CD14-positive monocyte (primary cell): Measurements from ENCODE around the gene HMG20B. TPM values are rescaled to one million over a fixed set of nuclear protein-coding genes. Genes with fewer than 3 reads are reported as not detected.

Source experiments
- DNase-seq, 3 donors: peaks; one replicate each; pipeline ENCODE4 v3.0.0-alpha.2; 2011 to 2022
- H2AFZ ChIP-seq: 2 replicates; pipeline ENCODE4 v1.6.0; 2012; ENCODE audit warnings: mild to moderate bottlenecking, low read depth, low read length, inconsistent platforms; ENCODE audit not compliant: insufficient read depth, poor library complexity, severe bottlenecking
- H3K27ac ChIP-seq, 2 donors: 1 replicate in 1 of 2; 2 replicates in 1 of 2; pipeline ENCODE4 v1.5.1; 2012 to 2013; ENCODE audit warnings: low read length in 2 of 2, control low read depth in 1 of 2, inconsistent platforms in 1 of 2, low read depth in 1 of 2, mild to moderate bottlenecking in 1 of 2
- H3K27me3 ChIP-seq, 2 donors: one replicate each; pipeline versions ENCODE4 v1.6.0 to v1.6.1; 2011 to 2013; ENCODE audit warnings: low read length in 2 of 2; ENCODE audit not compliant: control insufficient read depth in 2 of 2, insufficient read depth in 2 of 2
- H3K36me3 ChIP-seq, 2 donors: replicated peaks in 1 of 2; 1 replicate in 1 of 2; 2 replicates in 1 of 2; pipeline versions ENCODE4 v1.5.1 to v1.6.1; 2012 to 2013; ENCODE audit warnings: low read length in 2 of 2, control low read depth in 1 of 2, inconsistent platforms in 1 of 2, mild to moderate bottlenecking in 1 of 2; ENCODE audit not compliant: insufficient read depth in 2 of 2, control insufficient read depth in 1 of 2
- H3K4me1 ChIP-seq, 2 donors: 1 replicate in 1 of 2; 2 replicates in 1 of 2; pipeline versions ENCODE4 v1.5.1 to v1.6.1; 2012 to 2013; ENCODE audit warnings: low read length in 2 of 2, control low read depth in 1 of 2, inconsistent platforms in 1 of 2, mild to moderate bottlenecking in 1 of 2, moderate library complexity in 1 of 2; ENCODE audit not compliant: insufficient read depth in 2 of 2, control insufficient read depth in 1 of 2
- H3K4me2 ChIP-seq: replicated peaks from 2 replicates; pipeline ENCODE3; 2012; ENCODE audit warnings: low read length, moderate library complexity, mild to moderate bottlenecking; ENCODE audit not compliant: poor library complexity, severe bottlenecking; ENCODE audit errors: extremely low read depth
- H3K4me3 ChIP-seq, 3 experiments: fragments of 200-600 bp in 1 of 3; sonication (generic) in 1 of 3; replicated peaks in 1 of 3; 1 replicate in 2 of 3; 2 replicates in 1 of 3; pipeline ENCODE4 v1.5.1; 2011 to 2013; ENCODE audit warnings: low read length in 3 of 3, mild to moderate bottlenecking in 3 of 3, control low read depth in 2 of 3, low read depth in 2 of 3, inconsistent platforms in 1 of 3, moderate library complexity in 1 of 3
- H3K79me2 ChIP-seq: 2 replicates; pipeline ENCODE4 v1.6.0; 2012; ENCODE audit warnings: mild to moderate bottlenecking, control low read depth, inconsistent platforms, low read length, moderate library complexity; ENCODE audit not compliant: insufficient read depth
- H3K9ac ChIP-seq: 2 replicates; pipeline ENCODE4 v1.6.0; 2017; ENCODE audit warnings: low read length, mild to moderate bottlenecking; ENCODE audit not compliant: insufficient read depth, poor library complexity, severe bottlenecking
- H3K9me3 ChIP-seq, 2 donors: replicated peaks in 1 of 2; 1 replicate in 1 of 2; 2 replicates in 1 of 2; pipeline versions ENCODE4 v1.5.1 to v1.6.1; 2012 to 2013; ENCODE audit warnings: low read length in 2 of 2, control low read depth in 1 of 2; ENCODE audit not compliant: control insufficient read depth in 1 of 2, insufficient read depth in 1 of 2
- H4K20me1 ChIP-seq: 2 replicates; pipeline ENCODE4 v1.6.0; 2012; ENCODE audit warnings: mild to moderate bottlenecking, low read length, control low read depth, moderate library complexity; ENCODE audit not compliant: insufficient read depth
- H3K27ac Mint-ChIP-seq, 7 donors: one replicate each; pipeline ENCODE4 v1.8.0; 2020; ENCODE audit warnings: mild to moderate bottlenecking in 7 of 7, mixed read lengths in 7 of 7, moderate library complexity in 6 of 7, inconsistent platforms in 2 of 7
- H3K27me3 Mint-ChIP-seq, 3 donors: one replicate each; pipeline ENCODE4 v1.8.0; 2021 to 2022; ENCODE audit warnings: low read depth in 3 of 3, mild to moderate bottlenecking in 3 of 3, mixed read lengths in 3 of 3, moderate library complexity in 3 of 3, inconsistent platforms in 1 of 3
- H3K36me3 Mint-ChIP-seq, 2 donors: one replicate each; pipeline ENCODE4 v1.8.0; 2020; ENCODE audit warnings: mixed read lengths in 2 of 2, inconsistent platforms in 1 of 2, mild to moderate bottlenecking in 1 of 2
- H3K4me1 Mint-ChIP-seq: one replicate; pipeline ENCODE4 v1.8.0; 2020; ENCODE audit warnings: mild to moderate bottlenecking, mixed read lengths
- H3K4me3 Mint-ChIP-seq, 2 donors: one replicate each; pipeline ENCODE4 v1.8.0; 2020; ENCODE audit warnings: mild to moderate bottlenecking in 2 of 2, mixed read lengths in 2 of 2, moderate library complexity in 1 of 2
- H3K9me3 Mint-ChIP-seq, 7 donors: one replicate each; pipeline ENCODE4 v1.8.0; 2020 to 2022; ENCODE audit warnings: mixed read lengths in 7 of 7, mild to moderate bottlenecking in 6 of 7, moderate library complexity in 6 of 7, inconsistent platforms in 2 of 7
- WGBS: methylation state at CpG from one replicate; pipeline ENCODE4 v1.1.5; 2013; ENCODE audit warnings: missing lambda C conversion rate; ENCODE audit not compliant: insufficient coverage; 5-methylcytosine and 5-hydroxymethylcytosine counted together
- intact Hi-C, 2 donors: fragments of 100-400 bp; cut with micrococcal nuclease; formaldehyde crosslinking; loops; one replicate each; pipeline versions ENCODE4 v1.15.0 to v1.15.1; 2023
- polyA plus RNA-seq, 3 donors: library from polyadenylated mRNA; depleted of rRNA in 1 of 3; unstranded in 2 of 3; stranded (reverse) in 1 of 3; fragments of 300-500 nt in 2 of 3; fragments of >200 nt in 1 of 3; fragmentation: Illumina TruSeq in 2 of 3; gene quantifications; 1 replicate in 2 of 3; 2 replicates in 1 of 3; pipeline ENCODE4 v1.2.3, GENCODE V29; 2012 to 2021
- TF ChIP-seq, protein P1 (sequence below): fragments of 200-600 bp; IDR thresholded peaks from one replicate; pipeline ENCODE4 v1.8.0; 2022; ENCODE audit warnings: antibody characterized with exemption, mild to moderate bottlenecking

HMG20B gene
- polyA plus RNA-seq, 3 donors = 52.4 to 58.8 (median 56.5) TPM

DNA sequence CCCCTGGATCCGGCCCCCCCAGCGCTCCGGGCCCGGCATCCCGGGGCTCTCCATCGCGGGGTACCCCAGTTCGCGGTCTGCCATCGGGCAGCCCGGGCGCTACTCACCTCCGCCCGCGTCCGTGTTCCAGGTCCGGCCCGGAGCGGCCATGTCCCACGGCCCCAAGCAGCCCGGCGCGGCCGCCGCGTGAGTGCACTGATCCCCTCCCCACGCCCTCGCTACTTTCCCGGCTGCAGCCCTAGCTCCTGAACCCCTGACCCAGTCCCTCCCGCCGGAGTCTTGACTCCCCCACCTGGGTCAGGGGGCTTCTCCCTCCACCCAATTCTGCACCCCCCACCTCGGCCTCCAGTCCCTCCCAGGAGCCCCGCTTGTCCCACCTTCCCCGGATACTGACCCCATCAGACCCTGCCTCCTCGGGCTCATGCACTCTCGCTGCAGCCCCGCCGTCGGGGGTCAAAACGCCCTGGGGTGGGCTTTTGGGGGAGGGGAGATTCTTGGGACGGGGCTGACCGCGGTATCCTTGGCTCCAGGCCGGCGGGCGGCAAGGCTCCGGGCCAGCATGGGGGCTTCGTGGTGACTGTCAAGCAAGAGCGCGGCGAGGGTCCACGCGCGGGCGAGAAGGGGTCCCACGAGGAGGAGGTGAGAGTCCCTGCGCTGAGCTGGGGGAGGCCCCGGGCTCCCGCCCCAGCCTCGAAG lies 566 bp downstream of the HMG20B start:
- Mint-ChIP-seq H3K4me1 (peaks cover 35% of the 10 kb centered on the region), H3K4me3 (peak overlapping the region; percentile 80 to 83), H3K36me3 (peaks cover 8 to 29% of the 10 kb centered on the region in 2 donors), H3K9me3 (peaks cover 0 to 6% (median 3%) of the 10 kb centered on the region in 7 donors), H3K27me3 (peaks cover 0 to 2% (median under 1%) of the 10 kb centered on the region in 3 donors), H3K27ac (peak overlapping the region; percentile 57 to 93 (median 82))
- Histone ChIP-seq H3K4me1 (peaks cover 30 to 44% of the 10 kb centered on the region in 2 donors), H3K27ac (peak overlapping the region; percentile 57 to 67), H3K79me2 (peaks cover 9% of the 10 kb centered on the region), H3K36me3 (peaks cover 0 to 6% of the 10 kb centered on the region in 2 donors), H3K27me3 (no peaks in the 10 kb centered on the region), H4K20me1 (no peaks in the 10 kb centered on the region), H3K4me3 (peak overlapping the region; percentile 55 to 91 (median 88)), H3K4me2 (peak overlapping the region; percentile 99), H3K9me3 (no peaks in the 10 kb centered on the region), H2AFZ (peak overlapping the region; percentile 69), H3K9ac (peak overlapping the region; percentile 76)
- WGBS = under 1% methylated on average over 53 of the region's 60 CpGs
- intact Hi-C loops = loop anchor here (2.0 to 5.0 kb wide), 3 partner anchors 17 to 66 kb away; partner anchors contain the start of genes MFSD12 (in 2 of the 2), CACTIN (in 1 of the 2) and FZR1 (in 1 of the 2)
- peak in 1 of 3 donors; percentile 31 for DNase-seq
- TF ChIP-seq, protein P1, sequence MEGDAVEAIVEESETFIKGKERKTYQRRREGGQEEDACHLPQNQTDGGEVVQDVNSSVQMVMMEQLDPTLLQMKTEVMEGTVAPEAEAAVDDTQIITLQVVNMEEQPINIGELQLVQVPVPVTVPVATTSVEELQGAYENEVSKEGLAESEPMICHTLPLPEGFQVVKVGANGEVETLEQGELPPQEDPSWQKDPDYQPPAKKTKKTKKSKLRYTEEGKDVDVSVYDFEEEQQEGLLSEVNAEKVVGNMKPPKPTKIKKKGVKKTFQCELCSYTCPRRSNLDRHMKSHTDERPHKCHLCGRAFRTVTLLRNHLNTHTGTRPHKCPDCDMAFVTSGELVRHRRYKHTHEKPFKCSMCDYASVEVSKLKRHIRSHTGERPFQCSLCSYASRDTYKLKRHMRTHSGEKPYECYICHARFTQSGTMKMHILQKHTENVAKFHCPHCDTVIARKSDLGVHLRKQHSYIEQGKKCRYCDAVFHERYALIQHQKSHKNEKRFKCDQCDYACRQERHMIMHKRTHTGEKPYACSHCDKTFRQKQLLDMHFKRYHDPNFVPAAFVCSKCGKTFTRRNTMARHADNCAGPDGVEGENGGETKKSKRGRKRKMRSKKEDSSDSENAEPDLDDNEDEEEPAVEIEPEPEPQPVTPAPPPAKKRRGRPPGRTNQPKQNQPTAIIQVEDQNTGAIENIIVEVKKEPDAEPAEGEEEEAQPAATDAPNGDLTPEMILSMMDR = no peak

DNA sequence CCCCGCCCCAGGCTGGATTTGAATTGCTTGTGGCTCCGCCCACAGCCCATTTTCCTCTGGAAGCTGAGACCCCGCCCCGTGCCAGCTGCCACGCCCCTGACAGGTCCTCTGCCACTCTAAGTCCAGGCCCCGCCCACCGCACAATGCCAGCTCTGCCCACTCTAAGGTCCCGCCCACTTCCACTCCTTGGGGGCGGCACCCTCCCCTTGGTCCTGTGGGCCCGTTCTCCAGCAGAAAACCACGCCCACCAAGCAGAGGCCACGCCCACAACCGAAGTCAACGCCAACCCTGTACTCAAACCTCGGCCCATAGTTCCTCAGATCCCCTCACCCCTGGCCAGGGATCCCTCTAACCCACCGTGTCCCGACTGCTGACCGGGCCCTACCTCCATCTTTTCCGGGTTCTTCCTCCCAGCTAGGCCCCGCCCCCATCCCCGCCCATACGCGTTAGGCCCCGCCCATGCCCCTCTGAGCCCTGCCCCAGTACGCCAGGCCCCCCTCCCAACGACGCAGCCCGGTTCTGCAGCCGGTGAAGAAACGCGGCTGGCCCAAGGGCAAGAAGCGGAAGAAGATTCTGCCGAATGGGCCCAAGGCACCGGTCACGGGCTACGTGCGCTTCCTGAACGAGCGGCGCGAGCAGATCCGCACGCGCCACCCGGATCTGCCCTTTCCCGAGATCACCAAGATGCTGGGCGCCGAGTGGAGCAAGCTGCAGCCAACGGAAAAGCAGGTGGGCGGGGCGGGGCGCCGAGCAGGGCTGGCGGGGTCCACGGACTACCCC lies 1.3 kb downstream of the HMG20B start:
- peak overlapping the region; percentile 76 for H3K9ac ChIP-seq
- no peaks in the 10 kb centered on the region for H3K9me3 ChIP-seq
- peak overlapping the region; percentile 99 for H3K4me2 ChIP-seq
- intact Hi-C loops = loop anchor here (2.0 to 5.0 kb wide), 3 partner anchors 17 to 67 kb away; partner anchors contain the start of genes MFSD12 (in 2 of the 2), CACTIN (in 1 of the 2) and FZR1 (in 1 of the 2)
- peak; percentile 96 for DNase-seq
- peaks cover 30 to 44% of the 10 kb centered on the region in 2 donors for H3K4me1 ChIP-seq
- peaks cover 0 to 6% (median 3%) of the 10 kb centered on the region in 7 donors for H3K9me3 Mint-ChIP-seq
- TF ChIP-seq, protein P1 = no peak
- H4K20me1 ChIP-seq = no peaks in the 10 kb centered on the region
- H3K4me1 Mint-ChIP-seq = peaks cover 34% of the 10 kb centered on the region
- H3K27ac ChIP-seq = peak overlapping the region in 1 of 2 donors; percentile 3
- H3K27me3 Mint-ChIP-seq = peaks cover 0 to 2% (median 0%) of the 10 kb centered on the region in 3 donors
- peaks cover 0 to 6% of the 10 kb centered on the region in 2 donors for H3K36me3 ChIP-seq
- peak overlapping the region; percentile 55 to 91 (median 88) for H3K4me3 ChIP-seq
- H3K27me3 ChIP-seq = no peaks in the 10 kb centered on the region
- peak overlapping the region; percentile 69 for H2AFZ ChIP-seq
- peak overlapping the region; percentile 80 to 83 for H3K4me3 Mint-ChIP-seq
- H3K36me3 Mint-ChIP-seq = peaks cover 8 to 32% of the 10 kb centered on the region in 2 donors
- peak overlapping the region in 6 of 7 donors; percentile 63 to 94 (median 88) for H3K27ac Mint-ChIP-seq
- peaks cover 9% of the 10 kb centered on the region for H3K79me2 ChIP-seq
- WGBS = 61% methylated on average over 41 of the region's 55 CpGs
